Thoracic aorta (tissue), 2 donors: ENCODE data around the gene SEC24C. TPM values are rescaled to one million over a fixed set of nuclear protein-coding genes. Genes with fewer than 3 reads are reported as not detected.

ENCODE experiments used
- ATAC-seq: fragments of 150-250 bp; one replicate; pipeline ENCODE4 v1.8.0; 2017; ENCODE audit warnings: low read depth; ENCODE audit not compliant: insufficient number of reproducible peaks, low FRiP score
- DNase-seq: peaks from one replicate; pipeline ENCODE4 v3.0.0-alpha.2; 2020; ENCODE audit warnings: low spot score
- H3K27ac ChIP-seq, 2 donors: fragments of 200-600 bp; sonication (generic); 1 replicate in 1 of 2; 2 replicates in 1 of 2; pipeline ENCODE4 v1.5.1; 2016; ENCODE audit warnings: mild to moderate bottlenecking in 2 of 2, moderate library complexity in 2 of 2
- H3K27me3 ChIP-seq: fragments of 200-600 bp; sonication (generic); replicated peaks from 2 replicates; pipeline ENCODE4 v1.6.0; 2016; ENCODE audit warnings: mild to moderate bottlenecking; ENCODE audit not compliant: insufficient read depth
- H3K36me3 ChIP-seq: fragments of 200-600 bp; sonication (generic); one replicate; pipeline ENCODE4 v1.5.1; 2016
- H3K4me1 ChIP-seq, 2 donors: fragments of 200-600 bp; sonication (generic); 1 replicate in 1 of 2; 2 replicates in 1 of 2; pipeline versions ENCODE4 v1.5.1 to v1.6.0; 2016; ENCODE audit warnings: low read depth in 2 of 2, mild to moderate bottlenecking in 1 of 2; ENCODE audit not compliant: control insufficient read depth in 1 of 2
- H3K4me3 ChIP-seq: fragments of 200-600 bp; sonication (generic); 2 replicates; pipeline ENCODE4 v1.5.1; 2016; ENCODE audit warnings: mild to moderate bottlenecking
- H3K9me3 ChIP-seq: fragments of 200-600 bp; sonication (generic); 2 replicates; pipeline ENCODE4 v1.5.1; 2016
- CTCF ChIP-seq: fragments of 200-600 bp; sonication (generic); IDR thresholded peaks from one replicate; pipeline ENCODE4 v1.5.1; 2019; ENCODE audit warnings: antibody characterized with exemption
- total RNA-seq, 2 donors: library from RNA; depleted of rRNA; stranded (reverse); fragments of >200 nt; gene quantifications; one replicate each; pipeline versions ENCODE4 v1.1.0 to v1.2.3, GENCODE V29; 2016

SEC24C gene
- total RNA-seq, 2 donors from 2014 or later: 55.7 to 80.1 TPM

- Histone ChIP-seq H3K27me3 (no peaks in the 10 kb centered on the region), H3K4me3 (peak overlapping the region; percentile 98), H3K27ac (peak overlapping the region; percentile 82 to 90), H3K4me1 (peaks cover 13 to 35% of the 10 kb centered on the region in 2 donors), H3K36me3 (peaks cover 19% of the 10 kb centered on the region), H3K9me3 (no peaks in the 10 kb centered on the region)
- ATAC-seq: peak; percentile 84
- TF ChIP-seq CTCF: no peak
- DNase-seq: peak; percentile 52
These were observed 13.8 kb upstream of the SEC24C start for GRCh38 chr10:73730153-73730906.

- no peak for ATAC-seq
- H3K9me3 ChIP-seq: no peaks in the 10 kb centered on the region
- peaks cover 13 to 35% of the 10 kb centered on the region in 2 donors for H3K4me1 ChIP-seq
- H3K27ac ChIP-seq: peak overlapping the region; percentile 82 to 90
- peaks cover 11% of the 10 kb centered on the region for H3K36me3 ChIP-seq
- no peak for TF ChIP-seq CTCF
- H3K4me3 ChIP-seq: peak overlapping the region; percentile 98
- DNase-seq: no peak
- H3K27me3 ChIP-seq: no peaks in the 10 kb centered on the region
These were observed 12.4 kb upstream of the SEC24C start for GRCh38 chr10:73731588-73732375.

GRCh38 chr10:73732426-73732825 is 11.7 kb upstream of the SEC24C start:
- TF ChIP-seq CTCF: no peak
- H3K27ac ChIP-seq: no peak overlapping the region
- peaks cover 13 to 35% of the 10 kb centered on the region in 2 donors for H3K4me1 ChIP-seq
- ATAC-seq: no peak
- DNase-seq: no peak
- no peaks in the 10 kb centered on the region for H3K9me3 ChIP-seq
- no peaks in the 10 kb centered on the region for H3K27me3 ChIP-seq
- no peak overlapping the region for H3K4me3 ChIP-seq
- peaks cover 9% of the 10 kb centered on the region for H3K36me3 ChIP-seq

GRCh38 chr10:73732931-73733623 is 11.1 kb upstream of the SEC24C start:
- H3K36me3 ChIP-seq: peaks cover 14% of the 10 kb centered on the region
- no peak for DNase-seq
- no peak for ATAC-seq
- peaks cover 13 to 35% of the 10 kb centered on the region in 2 donors for H3K4me1 ChIP-seq
- no peak overlapping the region for H3K27ac ChIP-seq
- TF ChIP-seq CTCF: no peak
- no peaks in the 10 kb centered on the region for H3K27me3 ChIP-seq
- no peak overlapping the region for H3K4me3 ChIP-seq
- no peaks in the 10 kb centered on the region for H3K9me3 ChIP-seq
